ENCODE results near the gene CD33.

Gene CD33

GRCh38 chr19:51252306-51253079, 27.6 kb downstream of the CD33 start:
- TF ChIP-seq GABPA (IDR thresholded peaks at IDR 0.05; ENCODE audit: low read depth): no peak
- TF ChIP-seq POLR2AphosphoS5 (IDR thresholded peaks at IDR 0.05; ENCODE audit: low read depth): no peak
- no peak for TF ChIP-seq CTCF (IDR thresholded peaks at IDR 0.05; ENCODE audit: insufficient read depth, low read length)
- no peak for TF ChIP-seq REST (IDR thresholded peaks at IDR 0.05; ENCODE audit: insufficient replicate concordance, low read depth)
- no peak for TF ChIP-seq SPI1 (IDR thresholded peaks at IDR 0.05; ENCODE audit: borderline replicate concordance, low read depth)
- no peak for DNase-seq (ENCODE audit: low read depth in 1 of 2, low spot score in 1 of 2)
- H3K27me3 ChIP-seq (ENCODE audit: insufficient read depth, poor library complexity, severe bottlenecking): no peaks in the 10 kb centered on the region
- H3K4me3 ChIP-seq (replicated peaks; ENCODE audit: insufficient read depth, low read length): no peak overlapping the region
- H3K27ac ChIP-seq (replicated peaks): no peak overlapping the region

DNA sequence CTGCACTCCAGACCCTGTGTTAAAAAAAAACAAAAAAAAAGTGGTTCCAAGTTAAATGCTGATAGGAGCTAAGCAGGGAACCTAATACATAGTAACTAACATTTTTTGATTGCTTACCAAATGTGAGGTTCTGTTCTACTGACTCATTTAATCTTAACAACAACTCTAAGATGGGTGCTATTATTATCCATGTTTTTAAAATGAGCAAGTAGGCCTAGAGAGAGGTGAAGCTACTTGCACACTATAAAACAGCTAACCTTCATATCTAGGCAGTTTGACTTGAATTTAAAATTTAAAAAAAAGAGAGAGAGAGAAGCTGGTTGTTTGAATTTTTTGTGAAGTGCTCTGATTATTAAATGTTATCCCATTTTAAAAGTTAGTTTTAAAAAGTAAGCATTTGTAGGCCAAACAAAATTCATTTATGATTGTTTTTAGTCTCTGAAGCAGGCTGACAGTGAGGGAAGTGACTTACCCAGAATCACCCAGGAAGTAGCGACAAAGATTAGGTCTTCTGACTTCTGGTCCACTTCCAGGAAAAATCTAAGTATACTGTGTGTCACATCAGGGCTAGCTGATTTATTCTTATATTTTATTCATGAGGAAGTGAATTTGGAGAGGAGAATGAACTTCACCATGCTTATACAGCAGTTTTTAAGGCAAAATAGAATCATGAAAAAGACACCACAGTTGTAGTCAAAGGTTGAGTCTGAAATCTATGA, 28.4 kb downstream of the CD33 start:
- no peak for DNase-seq (ENCODE audit: low read depth in 1 of 2, low spot score in 1 of 2)
- Histone ChIP-seq H3K27ac (replicated peaks) (no peak overlapping the region), H3K4me3 (replicated peaks; ENCODE audit: insufficient read depth, low read length) (no peak overlapping the region), H3K27me3 (ENCODE audit: insufficient read depth, poor library complexity, severe bottlenecking) (no peaks in the 10 kb centered on the region)
- TF ChIP-seq POLR2AphosphoS5 (IDR thresholded peaks at IDR 0.05; ENCODE audit: low read depth): no peak
- no peak for TF ChIP-seq CTCF (IDR thresholded peaks at IDR 0.05; ENCODE audit: insufficient read depth, low read length)
- TF ChIP-seq SPI1 (IDR thresholded peaks at IDR 0.05; ENCODE audit: borderline replicate concordance, low read depth): no peak
- TF ChIP-seq GABPA (IDR thresholded peaks at IDR 0.05; ENCODE audit: low read depth): no peak
- TF ChIP-seq REST (IDR thresholded peaks at IDR 0.05; ENCODE audit: insufficient replicate concordance, low read depth): no peak

DNA sequence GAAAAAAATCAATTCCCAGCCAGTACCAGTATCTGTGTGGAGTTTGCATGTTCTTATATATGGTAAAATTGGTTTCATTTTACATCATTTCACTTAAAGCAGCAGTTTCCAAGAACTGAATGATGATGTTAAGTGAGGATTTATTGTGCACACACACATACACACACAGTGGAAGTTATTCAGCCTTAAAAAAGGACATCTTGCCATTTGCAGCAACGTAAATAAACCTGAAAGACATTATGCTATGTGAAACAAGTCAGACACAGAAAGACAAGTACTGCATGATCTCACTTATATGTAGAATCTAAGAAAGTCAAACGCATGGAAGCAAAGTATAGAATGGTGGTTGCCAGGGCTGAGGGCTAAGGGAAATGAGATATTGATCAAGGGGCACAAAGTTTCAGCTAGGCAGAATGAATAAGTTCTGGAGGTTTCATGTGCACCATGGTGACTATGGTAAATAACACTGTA, 31.3 kb downstream of the CD33 start:
- Histone ChIP-seq H3K27ac (replicated peaks) (no peak overlapping the region), H3K4me3 (replicated peaks; ENCODE audit: insufficient read depth, low read length) (no peak overlapping the region), H3K27me3 (ENCODE audit: insufficient read depth, poor library complexity, severe bottlenecking) (peaks cover 3% of the 10 kb centered on the region)
- no peak for DNase-seq (ENCODE audit: low read depth in 1 of 2, low spot score in 1 of 2)
- TF ChIP-seq GABPA (IDR thresholded peaks at IDR 0.05; ENCODE audit: low read depth) (no peak), SPI1 (IDR thresholded peaks at IDR 0.05; ENCODE audit: borderline replicate concordance, low read depth) (no peak), POLR2AphosphoS5 (IDR thresholded peaks at IDR 0.05; ENCODE audit: low read depth) (no peak), CTCF (IDR thresholded peaks at IDR 0.05; ENCODE audit: insufficient read depth, low read length) (no peak), REST (IDR thresholded peaks at IDR 0.05; ENCODE audit: insufficient replicate concordance, low read depth) (no peak)

Measured in HL-60 (cell line).